DMS 273 (cell line): ENCODE data around the gene LARGE1.
A peak's percentile ranks its signal among the peaks of the same experiment; 100 is the strongest.

ENCODE experiments used
- DNase-seq: peaks from one replicate; lab custom pipeline; 2025; ENCODE audit not compliant: unreplicated experiment; lab: John Stamatoyannopoulos, UW

Gene LARGE1

GRCh38 chr22:33272180-33272579 lies 648.1 kb downstream of the LARGE1 start:
- no peak for DNase-seq

- peak; percentile 71 for DNase-seq
Measured at GRCh38 chr22:33271390-33272161, 648.7 kb downstream of the LARGE1 start.

- DNase-seq = no peak
Measured at GRCh38 chr22:33270596-33270995, 649.7 kb downstream of the LARGE1 start.

- no peak for DNase-seq
Measured at GRCh38 chr22:33261699-33262098, 658.6 kb downstream of the LARGE1 start.

GRCh38 chr22:33260498-33260897 lies 659.8 kb downstream of the LARGE1 start:
- DNase-seq = no peak

- DNase-seq = no peak
Measured at GRCh38 chr22:33255791-33256190, 664.5 kb downstream of the LARGE1 start.

GRCh38 chr22:33248948-33249347 lies 671.3 kb downstream of the LARGE1 start:
- DNase-seq = no peak

GRCh38 chr22:33247758-33248157 lies 672.5 kb downstream of the LARGE1 start:
- no peak for DNase-seq

GRCh38 chr22:33242078-33242477 lies 678.2 kb downstream of the LARGE1 start:
- no peak for DNase-seq

GRCh38 chr22:33240888-33241475 lies 679.3 kb downstream of the LARGE1 start:
- DNase-seq = no peak

- no peak for DNase-seq
Measured at GRCh38 chr22:33232071-33232470, 688.2 kb downstream of the LARGE1 start.

- no peak for DNase-seq
Measured at GRCh38 chr22:33227791-33228190, 692.5 kb downstream of the LARGE1 start.

- no peak for DNase-seq
Measured at GRCh38 chr22:33224841-33225240, 695.4 kb downstream of the LARGE1 start.
